Memory B cell (primary cell): ENCODE measurements around the gene GAL3ST2.

Experiments used
- ATAC-seq: fragments of 150-1000 bp; cut with Tn5 transposase; 2 replicates; pipeline ENCODE4 v1.10.0; 2021; ENCODE audit warnings: low read depth, mild to moderate bottlenecking, moderate library complexity
- DNase-seq, 2 donors: peaks; one replicate each; pipeline ENCODE4 v3.0.0; 2022; ENCODE audit warnings: low spot score in 2 of 2
- H3K27ac Mint-ChIP-seq: one replicate; pipeline ENCODE4 v1.8.0; 2022; ENCODE audit warnings: mild to moderate bottlenecking, moderate library complexity, mixed read lengths
- H3K27me3 Mint-ChIP-seq: one replicate; pipeline ENCODE4 v1.8.0; 2022; ENCODE audit warnings: mixed read lengths
- H3K36me3 Mint-ChIP-seq: one replicate; pipeline ENCODE4 v1.8.0; 2022; ENCODE audit warnings: mild to moderate bottlenecking, mixed read lengths
- H3K4me1 Mint-ChIP-seq: one replicate; pipeline ENCODE4 v1.8.0; 2022; ENCODE audit warnings: mixed read lengths
- H3K4me3 Mint-ChIP-seq: one replicate; pipeline ENCODE4 v1.8.0; 2022; ENCODE audit warnings: mild to moderate bottlenecking, moderate library complexity, mixed read lengths
- H3K9me3 Mint-ChIP-seq: one replicate; pipeline ENCODE4 v1.8.0; 2022; ENCODE audit warnings: mixed read lengths

GAL3ST2 gene

DNA sequence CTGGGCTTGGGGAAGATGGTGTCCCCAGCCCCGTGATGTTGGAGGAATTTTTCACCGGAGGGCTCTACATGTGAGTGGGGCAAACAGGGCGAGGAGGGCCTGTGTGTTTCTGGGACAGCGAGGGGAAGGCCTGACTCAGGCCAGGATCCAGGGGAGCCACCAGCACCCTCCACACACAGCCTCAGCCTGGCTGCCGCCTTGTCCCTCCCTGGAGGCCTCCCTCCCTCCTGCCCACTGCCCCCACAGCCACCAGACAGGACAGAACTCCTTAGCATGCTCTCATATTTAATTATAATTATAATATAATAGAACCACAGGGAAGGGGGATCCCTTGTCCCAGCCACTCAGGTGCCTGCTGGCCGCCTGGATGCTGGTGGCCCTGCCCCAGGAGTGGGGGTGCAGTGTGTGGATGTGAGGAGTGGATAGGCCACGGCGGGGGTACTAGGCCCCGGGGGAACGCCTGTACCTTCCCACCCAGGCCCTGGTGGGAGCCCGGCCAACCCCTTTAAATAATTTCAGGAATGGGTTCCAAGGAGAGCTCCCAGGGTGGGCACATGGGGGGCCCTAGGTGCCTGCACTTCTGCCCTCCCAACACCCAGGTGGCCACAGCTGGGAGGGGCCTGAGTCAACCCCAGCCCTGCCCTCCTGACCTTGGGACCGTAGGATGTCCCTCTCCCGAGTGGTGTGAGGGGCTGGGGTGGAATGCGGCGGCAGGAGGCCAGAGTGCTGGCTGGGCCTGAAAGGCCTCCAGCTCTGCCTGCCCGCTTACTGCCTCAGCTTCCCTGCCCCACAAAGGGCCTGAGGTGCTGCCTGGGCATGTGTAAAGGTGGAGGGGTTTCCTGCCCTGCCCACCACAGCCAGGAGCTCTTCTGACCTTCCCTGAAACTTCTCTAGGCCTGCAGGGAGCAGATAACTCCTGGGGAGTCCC lies 73.3 kb downstream of the GAL3ST2 start:
- DNase-seq = no peak
- Mint-ChIP-seq H3K4me1 (peaks cover 10% of the 10 kb centered on the region), H3K27ac (no peak overlapping the region), H3K27me3 (no peaks in the 10 kb centered on the region), H3K4me3 (no peak overlapping the region), H3K9me3 (no peaks in the 10 kb centered on the region), H3K36me3 (no peaks in the 10 kb centered on the region)
- ATAC-seq = no peak

DNA sequence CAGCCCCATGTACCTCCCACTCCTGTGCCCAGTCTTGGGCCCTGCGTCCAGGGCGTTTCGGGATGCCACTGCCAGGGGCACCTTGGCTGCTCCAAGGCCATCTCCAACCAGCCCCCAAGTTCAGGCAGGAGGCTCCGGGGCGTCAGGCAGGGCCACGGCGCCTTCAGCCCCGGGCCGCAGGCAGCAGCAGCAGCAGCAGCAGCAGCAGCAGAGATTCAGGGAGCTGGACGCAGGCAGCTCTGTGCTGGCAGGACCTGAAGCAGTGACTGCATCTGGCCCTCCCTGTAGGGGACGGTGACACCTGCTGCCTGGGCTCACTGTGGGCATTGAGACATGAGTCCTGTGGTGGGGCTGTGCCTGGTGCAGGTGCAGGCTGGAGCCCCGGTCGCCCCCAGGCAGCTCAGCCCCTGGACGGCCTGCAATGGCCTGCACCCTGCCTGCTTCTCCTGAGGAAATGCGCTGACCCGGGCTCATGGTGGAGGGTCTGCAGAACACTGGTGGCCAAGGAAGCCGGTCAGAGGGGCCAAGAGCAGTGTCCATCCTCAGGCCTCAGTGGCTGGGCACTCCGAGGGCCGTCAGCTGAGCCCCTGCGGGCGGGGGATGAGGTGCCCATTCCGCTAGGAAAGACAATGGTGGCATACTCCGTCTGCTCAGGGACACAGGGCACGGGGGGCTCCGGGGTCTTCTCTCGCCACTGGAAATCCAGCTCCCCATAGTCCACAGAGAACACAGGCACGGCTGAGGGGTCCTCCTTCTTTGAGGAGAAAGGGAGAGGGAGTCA lies 74.1 kb downstream of the GAL3ST2 start:
- DNase-seq = no peak
- H3K36me3 Mint-ChIP-seq = no peaks in the 10 kb centered on the region
- no peak overlapping the region for H3K4me3 Mint-ChIP-seq
- peaks cover 5% of the 10 kb centered on the region for H3K4me1 Mint-ChIP-seq
- ATAC-seq = no peak
- no peak overlapping the region for H3K27ac Mint-ChIP-seq
- H3K27me3 Mint-ChIP-seq = no peaks in the 10 kb centered on the region
- no peaks in the 10 kb centered on the region for H3K9me3 Mint-ChIP-seq

DNA sequence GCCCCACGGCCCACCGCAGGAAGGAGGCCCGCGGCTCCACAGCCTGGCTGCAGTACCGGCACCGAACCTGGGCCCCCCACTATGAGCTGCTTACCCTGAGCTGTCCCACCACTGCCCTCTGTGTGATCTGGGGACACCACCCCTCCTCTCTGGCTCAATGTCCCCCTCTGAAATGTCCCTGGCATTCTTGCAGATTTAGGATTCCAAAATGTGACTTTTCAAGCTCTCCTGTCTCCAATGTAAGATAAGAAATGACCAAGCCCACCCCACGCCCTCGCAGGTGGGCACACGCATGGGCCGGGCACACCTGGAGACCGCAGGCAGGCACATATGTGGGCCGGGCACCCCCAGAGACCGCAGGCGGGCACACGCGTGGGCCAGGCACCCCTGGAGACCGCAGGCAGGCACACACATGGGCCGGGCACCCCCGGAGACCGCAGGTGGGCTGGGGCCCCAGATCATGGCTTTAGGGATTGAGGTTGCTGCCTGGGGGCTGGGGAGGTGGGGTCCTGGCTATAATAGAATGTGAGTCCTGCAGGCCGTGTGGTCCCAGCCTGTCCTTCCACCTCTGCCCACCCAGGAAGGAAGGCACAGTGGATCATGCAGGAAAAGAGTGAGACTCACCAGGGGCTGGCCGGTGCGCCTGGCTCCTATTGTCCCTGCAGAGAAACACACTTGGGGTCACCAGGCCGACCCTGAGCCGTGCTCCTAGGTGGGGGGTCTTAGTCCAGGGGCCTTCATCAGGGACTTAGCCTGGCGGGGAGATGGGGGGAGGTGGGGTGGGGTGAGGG lies 74.9 kb downstream of the GAL3ST2 start:
- H3K27me3 Mint-ChIP-seq = no peaks in the 10 kb centered on the region
- no peak for DNase-seq

DNA sequence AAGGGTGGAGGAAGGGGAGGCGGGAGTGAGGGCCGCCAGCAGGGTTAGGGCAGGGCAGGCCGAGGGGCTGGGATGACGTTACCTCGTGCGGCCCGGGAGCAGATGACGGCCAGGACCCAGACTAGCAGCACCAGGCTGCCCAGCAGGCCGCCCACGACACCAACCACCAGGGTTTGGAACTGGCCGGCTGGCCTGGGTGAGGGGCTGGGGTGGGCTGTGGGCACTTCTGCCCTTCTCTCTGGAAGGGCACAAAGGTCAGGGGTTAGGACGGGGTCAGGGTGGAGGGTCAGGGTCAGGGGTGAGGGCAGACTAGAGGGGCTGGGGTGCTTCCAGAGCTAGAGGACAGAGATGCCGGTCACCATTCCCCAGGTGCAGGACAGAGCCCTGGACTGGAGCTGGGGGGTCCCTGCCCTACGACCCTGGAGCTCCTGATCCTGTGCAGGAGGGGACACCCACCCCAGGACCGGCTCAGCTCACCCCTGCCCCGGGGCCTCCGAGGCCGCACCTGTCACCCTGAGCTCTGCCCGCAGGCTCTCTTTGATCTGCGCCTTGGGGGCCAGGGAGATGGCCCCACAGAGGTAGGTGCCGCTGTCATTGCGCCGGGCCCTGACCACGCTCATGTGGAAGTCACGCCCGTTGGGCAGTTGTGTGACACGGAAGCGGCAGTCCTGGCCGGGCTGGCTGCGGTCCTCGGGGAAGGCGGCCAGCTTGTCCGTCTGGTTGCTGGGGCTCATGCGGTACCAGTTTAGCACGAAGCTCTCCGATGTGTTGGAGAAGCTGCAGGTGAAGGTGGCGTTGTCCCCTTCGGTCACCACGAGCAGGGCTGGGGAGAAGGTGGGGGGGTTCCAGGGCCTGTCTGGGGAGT lies 75.7 kb downstream of the GAL3ST2 start:
- H3K36me3 Mint-ChIP-seq = no peaks in the 10 kb centered on the region
- no peaks in the 10 kb centered on the region for H3K4me1 Mint-ChIP-seq
- no peak overlapping the region for H3K4me3 Mint-ChIP-seq
- no peak for ATAC-seq
- no peaks in the 10 kb centered on the region for H3K27me3 Mint-ChIP-seq
- H3K9me3 Mint-ChIP-seq = no peaks in the 10 kb centered on the region
- DNase-seq = no peak
- no peak overlapping the region for H3K27ac Mint-ChIP-seq

More for the DNA sequence above, 74.9 kb downstream of the GAL3ST2 start:
- Mint-ChIP-seq H3K36me3 (no peaks in the 10 kb centered on the region), H3K4me3 (no peak overlapping the region), H3K9me3 (no peaks in the 10 kb centered on the region), H3K4me1 (peaks cover under 1% of the 10 kb centered on the region), H3K27ac (no peak overlapping the region)
- no peak for ATAC-seq

DNA sequence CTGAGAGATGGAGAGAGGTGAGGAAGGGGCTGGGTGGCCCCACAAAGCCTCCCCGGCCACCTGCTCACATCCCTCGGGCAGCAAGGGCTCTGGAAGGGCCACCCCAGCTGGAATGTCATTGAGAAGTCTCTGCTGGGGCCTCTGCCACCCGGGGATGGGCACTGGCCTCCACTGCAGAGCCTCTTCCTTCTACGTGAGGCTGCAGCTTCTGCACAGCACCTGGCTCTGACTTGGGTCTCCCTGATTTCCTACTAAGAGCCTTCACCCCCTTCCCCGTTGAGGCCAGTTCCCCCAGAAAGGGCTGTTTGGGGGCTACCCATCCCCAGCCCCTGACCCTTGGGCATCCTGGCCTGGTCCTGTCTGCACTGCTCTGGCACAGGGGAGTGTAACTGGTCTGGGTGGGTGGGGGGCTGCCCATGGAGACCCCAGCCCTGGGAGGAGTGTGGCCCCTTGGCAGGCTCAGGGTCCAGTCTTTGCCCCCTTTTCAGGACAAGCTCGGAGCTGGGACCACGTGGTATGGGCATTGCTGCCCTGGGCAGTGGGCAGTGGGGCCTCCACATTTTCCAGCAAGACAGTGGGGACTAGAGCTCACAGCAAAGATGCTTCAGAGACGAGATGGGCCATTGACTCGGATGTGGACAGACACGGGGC lies 76.5 kb downstream of the GAL3ST2 start:
- ATAC-seq (no peak), DNase-seq (no peak)
- H3K27ac Mint-ChIP-seq = no peak overlapping the region
- H3K9me3 Mint-ChIP-seq = no peaks in the 10 kb centered on the region
- no peak overlapping the region for H3K4me3 Mint-ChIP-seq
- no peaks in the 10 kb centered on the region for H3K27me3 Mint-ChIP-seq
- no peaks in the 10 kb centered on the region for H3K36me3 Mint-ChIP-seq
- no peaks in the 10 kb centered on the region for H3K4me1 Mint-ChIP-seq
